GM10248 (cell line): ENCODE results near the gene MITF.
A peak's percentile ranks its signal among the peaks of the same experiment; 100 is the strongest.

Source experiments
- CTCF ChIA-PET: fragments of 300-600 bp; sonication (Branson Sonifier 250); formaldehyde crosslinking; extraction: SDS; loops from one replicate; lab custom pipeline; 2021; ENCODE audit warnings: antibody characterized with exemption; lab: Yijun Ruan, JAX
- POLR2A ChIA-PET: fragments of 350-650 bp; sonication (Branson Sonifier 250); formaldehyde crosslinking; extraction: SDS; loops from one replicate; lab custom pipeline; 2020; ENCODE audit warnings: antibody characterized with exemption; lab: Yijun Ruan, JAX
- DNase-seq: peaks from one replicate; pipeline ENCODE4 v3.0.0; 2012; ENCODE audit errors: extremely low spot score
- CTCF ChIP-seq: IDR thresholded peaks from 2 replicates; pipeline ENCODE4 v1.5.1; 2012; ENCODE audit warnings: mild to moderate bottlenecking, low read depth; ENCODE audit errors: extremely low read depth, missing control alignments, control extremely low read depth

Gene MITF

GRCh38 chr3:69762768-69763229 is 23.5 kb downstream of the MITF start:
- ChIA-PET CTCF (no interaction called here), POLR2A (no interaction called here)
- no peak for TF ChIP-seq CTCF
- DNase-seq: no peak

GRCh38 chr3:69763458-69763857 is 24.2 kb downstream of the MITF start:
- ChIA-PET CTCF (no interaction called here), POLR2A (no interaction called here)
- DNase-seq: no peak
- no peak for TF ChIP-seq CTCF

- ChIA-PET POLR2A (no interaction called here), CTCF (no interaction called here)
- DNase-seq: peak; percentile 16
- TF ChIP-seq CTCF: no peak
Measured at GRCh38 chr3:69764121-69764741, 25.0 kb downstream of the MITF start.

GRCh38 chr3:69764861-69765260 is 25.6 kb downstream of the MITF start:
- no peak for TF ChIP-seq CTCF
- DNase-seq: no peak
- CTCF ChIA-PET: no interaction called here
- POLR2A ChIA-PET: no interaction called here

GRCh38 chr3:69766638-69767037 is 27.4 kb downstream of the MITF start:
- ChIA-PET POLR2A (no interaction called here), CTCF (no interaction called here)
- no peak for DNase-seq
- no peak for TF ChIP-seq CTCF

GRCh38 chr3:69767571-69767970 is 28.3 kb downstream of the MITF start:
- CTCF ChIA-PET: no interaction called here
- POLR2A ChIA-PET: no interaction called here
- no peak for TF ChIP-seq CTCF

More at GRCh38 chr3:69767571-69767970, 28.3 kb downstream of the MITF start:
- DNase-seq: no peak
